ENCODE results near the gene KLF9.

- TF ChIP-seq CTCF (conservative IDR thresholded peaks at IDR 0.05 in 1 of 2, IDR thresholded peaks at IDR 0.05 in 1 of 2; ENCODE audit: extremely low read depth in 1 of 2, insufficient read depth in 1 of 2, low read depth in 1 of 2, low read length in 2 of 2) (no peak), EZH2 (IDR thresholded peaks at IDR 0.05; ENCODE audit: borderline replicate concordance, low read length) (no peak)
These were observed 29.0 kb downstream of the KLF9 start for GRCh38 chr9:70385426-70385825.
